H9 (cell line): Measurements from ENCODE around the gene ZFP57. TPM values are rescaled to one million over a fixed set of nuclear protein-coding genes. Genes with fewer than 3 reads are reported as not detected.

Experiments
- DNase-seq: peaks from one replicate; pipeline ENCODE4 v3.0.0-alpha.2; 2017
- H2AFZ ChIP-seq: one replicate; pipeline ENCODE4 v1.6.1; 2013; ENCODE audit warnings: mild to moderate bottlenecking, low read length, control low read depth, moderate library complexity
- H2AK5ac ChIP-seq: 2 replicates; pipeline ENCODE4 v1.6.1; 2013; ENCODE audit warnings: low read length, control low read depth, mixed read lengths; ENCODE audit not compliant: insufficient read length
- H2BK120ac ChIP-seq: one replicate; pipeline ENCODE4 v1.6.1; 2013; ENCODE audit warnings: low read depth, mild to moderate bottlenecking, low read length, control low read depth, inconsistent platforms; ENCODE audit not compliant: poor library complexity, severe bottlenecking
- H2BK12ac ChIP-seq: 2 replicates; pipeline ENCODE4 v1.6.1; 2013; ENCODE audit warnings: low read length, control low read depth, mixed read lengths, low read depth; ENCODE audit not compliant: insufficient read length
- H2BK15ac ChIP-seq: 2 replicates; pipeline ENCODE4 v1.6.1; 2013; ENCODE audit warnings: low read depth, low read length, control low read depth
- H2BK20ac ChIP-seq: one replicate; pipeline ENCODE4 v1.6.1; 2013; ENCODE audit warnings: low read depth, mild to moderate bottlenecking, low read length, control low read depth, inconsistent platforms; ENCODE audit not compliant: poor library complexity, severe bottlenecking
- H2BK5ac ChIP-seq: 2 replicates; pipeline ENCODE4 v1.6.1; 2013; ENCODE audit warnings: low read length, control low read depth, mixed read lengths; ENCODE audit not compliant: insufficient read length
- H3K14ac ChIP-seq: 2 replicates; pipeline ENCODE4 v1.6.1; 2013; ENCODE audit warnings: low read length, control low read depth; ENCODE audit not compliant: insufficient read depth
- H3K18ac ChIP-seq: 2 replicates; pipeline ENCODE4 v1.6.1; 2013; ENCODE audit warnings: low read depth, mild to moderate bottlenecking, mixed read lengths, low read length, control low read depth; ENCODE audit not compliant: insufficient read length
- H3K23ac ChIP-seq: 2 replicates; pipeline ENCODE4 v1.6.1; 2013; ENCODE audit warnings: low read length, control low read depth, mixed read lengths, low read depth; ENCODE audit not compliant: insufficient read length
- H3K23me2 ChIP-seq: 2 replicates; pipeline ENCODE4 v1.6.1; 2013; ENCODE audit warnings: low read depth, mild to moderate bottlenecking, mixed read lengths, low read length, control low read depth; ENCODE audit not compliant: insufficient read length, poor library complexity, severe bottlenecking
- H3K27ac ChIP-seq: 2 replicates; pipeline ENCODE4 v1.5.1; 2013; ENCODE audit warnings: low read length, control low read depth, mixed read lengths, low read depth; ENCODE audit not compliant: insufficient read length
- H3K27me3 ChIP-seq: 2 replicates; pipeline ENCODE4 v1.6.1; 2013; ENCODE audit warnings: low read length, control low read depth, inconsistent platforms; ENCODE audit not compliant: insufficient read depth
- H3K4ac ChIP-seq: 2 replicates; pipeline ENCODE4 v1.6.1; 2013; ENCODE audit warnings: low read depth, mild to moderate bottlenecking, control low read depth, inconsistent platforms, low read length, moderate library complexity
- H3K4me1 ChIP-seq: 2 replicates; pipeline ENCODE4 v1.6.1; 2013; ENCODE audit warnings: low read length, control low read depth, inconsistent platforms; ENCODE audit not compliant: insufficient read depth
- H3K4me2 ChIP-seq: 2 replicates; pipeline ENCODE4 v1.6.1; 2013; ENCODE audit warnings: low read length, control low read depth, mixed read lengths; ENCODE audit not compliant: insufficient read length, insufficient read depth
- H3K56ac ChIP-seq: 2 replicates; pipeline ENCODE4 v1.6.1; 2013; ENCODE audit warnings: low read depth, mild to moderate bottlenecking, mixed read lengths, low read length, control low read depth; ENCODE audit not compliant: insufficient read length
- H3K79me1 ChIP-seq: 2 replicates; pipeline ENCODE4 v1.6.1; 2013; ENCODE audit warnings: low read depth, mild to moderate bottlenecking, moderate library complexity, low read length, control low read depth, inconsistent platforms; ENCODE audit not compliant: insufficient read depth, poor library complexity, severe bottlenecking
- H3K79me2 ChIP-seq: 2 replicates; pipeline ENCODE4 v1.6.1; 2013; ENCODE audit warnings: low read length, control low read depth, inconsistent platforms; ENCODE audit not compliant: insufficient read depth
- H3K9ac ChIP-seq: 2 replicates; pipeline ENCODE4 v1.6.1; 2013; ENCODE audit warnings: low read length, control low read depth, mixed read lengths; ENCODE audit not compliant: insufficient read length; ENCODE audit errors: extremely low read depth
- H3K9me3 ChIP-seq: one replicate; pipeline ENCODE4 v1.6.1; 2013; ENCODE audit warnings: low read depth, low read length, inconsistent platforms; ENCODE audit not compliant: control insufficient read depth
- H3T11ph ChIP-seq: one replicate; pipeline ENCODE4 v1.6.1; 2013; ENCODE audit warnings: mild to moderate bottlenecking, low read length, control low read depth, inconsistent platforms
- H4K20me1 ChIP-seq: one replicate; pipeline ENCODE4 v1.6.1; 2013; ENCODE audit not compliant: control insufficient read depth, insufficient read length, insufficient read depth
- H4K5ac ChIP-seq: 2 replicates; pipeline ENCODE4 v1.6.1; 2013; ENCODE audit warnings: low read depth, mild to moderate bottlenecking, mixed read lengths, low read length, control low read depth; ENCODE audit not compliant: insufficient read length
- H4K8ac ChIP-seq: replicated peaks from 2 replicates; pipeline ENCODE4 v1.6.1; 2013; ENCODE audit warnings: low read length, control low read depth, mixed read lengths, low read depth; ENCODE audit not compliant: insufficient read length
- H4K91ac ChIP-seq: 2 replicates; pipeline ENCODE4 v1.6.1; 2013; ENCODE audit warnings: low read depth, mild to moderate bottlenecking, moderate library complexity, mixed read lengths, low read length, control low read depth; ENCODE audit not compliant: insufficient read length
- H3K27ac Mint-ChIP-seq, 3 experiments: 2 replicates in 2 of 3; 3 replicates in 1 of 3; pipeline ENCODE4 v1.8.0; 2020 to 2021; ENCODE audit warnings: mixed read lengths in 3 of 3, mild to moderate bottlenecking in 1 of 3, moderate library complexity in 1 of 3
- H3K27me3 Mint-ChIP-seq: 2 replicates; pipeline ENCODE4 v1.8.0; 2021; ENCODE audit warnings: low read depth, mild to moderate bottlenecking, moderate library complexity, mixed read lengths
- H3K36me3 Mint-ChIP-seq, 3 experiments: 2 replicates in 2 of 3; 3 replicates in 1 of 3; pipeline ENCODE4 v1.8.0; 2020 to 2021; ENCODE audit warnings: low read depth in 3 of 3, mixed read lengths in 3 of 3; ENCODE audit not compliant: insufficient read depth in 1 of 3
- H3K4me1 Mint-ChIP-seq, 2 experiments: 2 replicates each; pipeline ENCODE4 v1.8.0; 2020; ENCODE audit warnings: mixed read lengths in 2 of 2
- H3K4me3 Mint-ChIP-seq, 2 experiments: 2 replicates in 1 of 2; 3 replicates in 1 of 2; pipeline ENCODE4 v1.8.0; 2020 to 2021; ENCODE audit warnings: mild to moderate bottlenecking in 2 of 2, mixed read lengths in 2 of 2, moderate library complexity in 1 of 2
- H3K9me3 Mint-ChIP-seq, 2 experiments: 2 replicates in 1 of 2; 3 replicates in 1 of 2; pipeline ENCODE4 v1.8.0; 2020; ENCODE audit warnings: mild to moderate bottlenecking in 2 of 2, mixed read lengths in 2 of 2, moderate library complexity in 1 of 2
- CTCF ChIP-seq: fragments of 200-600 bp; sonication (generic); conservative IDR thresholded peaks from 3 replicates; pipeline ENCODE4 v1.8.0; 2021; ENCODE audit warnings: antibody characterized with exemption, mild to moderate bottlenecking
- WGBS: extraction: QIAGEN DNeasy Blood & Tissue Kit; methylation state at CpG from one replicate; pipeline ENCODE4 v1.1.7; 2013; ENCODE audit warnings: missing lambda C conversion rate, low lambda C conversion rate, mixed read lengths; ENCODE audit not compliant: insufficient read length; ENCODE audit errors: extremely low coverage; 5-methylcytosine and 5-hydroxymethylcytosine counted together
- total RNA-seq: library from RNA; stranded (reverse); gene quantifications from 2 replicates; pipeline ENCODE4 v1.2.1, GENCODE V29; 2021

Gene ZFP57
- total RNA-seq, 1 experiment from 2014 or later, result 1.7 TPM

GRCh38 chr6:29667158-29667557 is 13.8 kb downstream of the ZFP57 start:
- H3K9me3 ChIP-seq, result no peaks in the 10 kb centered on the region
- H3K27me3 Mint-ChIP-seq, result no peaks in the 10 kb centered on the region
- H3K18ac ChIP-seq, result peak overlapping the region; percentile 23
- no peaks in the 10 kb centered on the region for H3K23me2 ChIP-seq
- no peak overlapping the region for H4K8ac ChIP-seq
- no peaks in the 10 kb centered on the region for H3K9me3 Mint-ChIP-seq
- H2BK5ac ChIP-seq, result no peak overlapping the region
- peak; percentile 82 for DNase-seq
- no peak overlapping the region for H3K56ac ChIP-seq
- H3K27ac ChIP-seq, result peak overlapping the region; percentile 93
- peaks cover 50 to 56% of the 10 kb centered on the region in 2 experiments for H3K4me1 Mint-ChIP-seq
- no peaks in the 10 kb centered on the region for H3K79me1 ChIP-seq
- no peaks in the 10 kb centered on the region for H4K20me1 ChIP-seq
- H2BK15ac ChIP-seq, result no peak overlapping the region
- no peaks in the 10 kb centered on the region for H3K27me3 ChIP-seq
- H2BK20ac ChIP-seq, result no peak overlapping the region
- no peak overlapping the region for H2AK5ac ChIP-seq
- no peak overlapping the region for H3K9ac ChIP-seq
- H3K4me1 ChIP-seq, result peaks cover 30% of the 10 kb centered on the region
- H3K23ac ChIP-seq, result no peak overlapping the region
- H3K14ac ChIP-seq, result no peak overlapping the region
- H2BK120ac ChIP-seq, result no peak overlapping the region
- no peak for TF ChIP-seq CTCF
- H2AFZ ChIP-seq, result no peak overlapping the region
- no peak overlapping the region for H4K5ac ChIP-seq
- H3K4ac ChIP-seq, result no peak overlapping the region
- H2BK12ac ChIP-seq, result no peak overlapping the region
- no peaks in the 10 kb centered on the region for H3K36me3 Mint-ChIP-seq
- H3K27ac Mint-ChIP-seq, result peak overlapping the region; percentile 96 to 97 (median 96)
- peak overlapping the region; percentile 30 for H3K4me2 ChIP-seq
- no peak overlapping the region for H4K91ac ChIP-seq
- no peak overlapping the region for H3T11ph ChIP-seq
- no peaks in the 10 kb centered on the region for H3K79me2 ChIP-seq
- WGBS, result no CpG with 5 or more reads among the region's 5 CpGs
- peak overlapping the region; percentile 37 to 41; a peak in 3 of 5 replicates for H3K4me3 Mint-ChIP-seq
